ENCODE measurements around the gene WDR73.

WDR73 gene

GRCh38 chr15:84671211-84671610, 17.1 kb upstream of the WDR73 start:
- no peak overlapping the region for H2AK5ac ChIP-seq (ENCODE audit: low read length)
- no peak overlapping the region for H3K14ac ChIP-seq (ENCODE audit: low read length)
- H3K4me2 ChIP-seq (ENCODE audit: low read length) = no peak overlapping the region
- no peak overlapping the region for H3K18ac ChIP-seq (ENCODE audit: low read length)
- no peak overlapping the region for H4K12ac ChIP-seq (ENCODE audit: low read depth, low read length)
- no peaks in the 10 kb centered on the region for H3K79me1 ChIP-seq (ENCODE audit: low read length)
- no peaks in the 10 kb centered on the region for H3K27me3 ChIP-seq (ENCODE audit: insufficient read depth, low read length)
- no peak overlapping the region for H3K4ac ChIP-seq (ENCODE audit: low read depth, low read length)
- H2AFZ ChIP-seq (ENCODE audit: insufficient read depth, low read length, poor library complexity) = no peak overlapping the region
- H4K91ac ChIP-seq (ENCODE audit: low read depth, low read length) = no peak overlapping the region
- peak in 1 of 2 donors; percentile 25 for DNase-seq
- H4K8ac ChIP-seq (ENCODE audit: low read depth, low read length) = no peak overlapping the region
- no peak overlapping the region for H3K23ac ChIP-seq (ENCODE audit: low read length)
- no peaks in the 10 kb centered on the region for H3K9me3 ChIP-seq (ENCODE audit: insufficient read depth, low read depth, low read length)
- H3K4me1 ChIP-seq (ENCODE audit: control insufficient read depth in 1 of 2, insufficient read depth in 2 of 2, low read length in 2 of 2) = peaks cover 2 to 3% of the 10 kb centered on the region in 2 experiments
- no peak overlapping the region for H3K4me3 ChIP-seq (ENCODE audit: low read depth, low read length)
- H2BK12ac ChIP-seq (ENCODE audit: low read length) = no peak overlapping the region
- H3K36me3 ChIP-seq (ENCODE audit: control insufficient read depth in 1 of 2, insufficient read depth in 2 of 2, low read length in 2 of 2) = peaks cover 11 to 22% of the 10 kb centered on the region in 2 experiments
- no peak overlapping the region for H2BK5ac ChIP-seq (ENCODE audit: low read depth, low read length, poor library complexity)
- H2BK120ac ChIP-seq (ENCODE audit: insufficient read depth, low read length, poor library complexity) = no peak overlapping the region
- no peaks in the 10 kb centered on the region for H3K79me2 ChIP-seq (ENCODE audit: control insufficient read depth, insufficient read depth, low read length, poor library complexity)
- H3K27ac ChIP-seq (ENCODE audit: low read depth, low read length) = no peak overlapping the region
- H3K9ac ChIP-seq (ENCODE audit: low read length) = no peak overlapping the region

GRCh38 chr15:84669726-84670125, 15.6 kb upstream of the WDR73 start:
- no peak overlapping the region for H2BK120ac ChIP-seq (ENCODE audit: insufficient read depth, low read length, poor library complexity)
- WGBS (ENCODE audit: extremely low coverage, insufficient coverage, insufficient read length) = no CpG with 5 or more reads among the region's 8 CpGs
- no peak overlapping the region for H2BK5ac ChIP-seq (ENCODE audit: low read depth, low read length, poor library complexity)
- no peak for DNase-seq
- H3K79me2 ChIP-seq (ENCODE audit: control insufficient read depth, insufficient read depth, low read length, poor library complexity) = no peaks in the 10 kb centered on the region
- H3K27me3 ChIP-seq (ENCODE audit: insufficient read depth, low read length) = no peaks in the 10 kb centered on the region
- H2AFZ ChIP-seq (ENCODE audit: insufficient read depth, low read length, poor library complexity) = no peak overlapping the region
- no peak overlapping the region for H3K9ac ChIP-seq (ENCODE audit: low read length)
- no peaks in the 10 kb centered on the region for H3K79me1 ChIP-seq (ENCODE audit: low read length)
- H4K8ac ChIP-seq (ENCODE audit: low read depth, low read length) = no peak overlapping the region
- no peak overlapping the region for H3K14ac ChIP-seq (ENCODE audit: low read length)
- no peak overlapping the region for H2AK5ac ChIP-seq (ENCODE audit: low read length)
- H3K27ac ChIP-seq (ENCODE audit: low read depth, low read length) = no peak overlapping the region
- H3K23ac ChIP-seq (ENCODE audit: low read length) = no peak overlapping the region
- no peak overlapping the region for H2BK12ac ChIP-seq (ENCODE audit: low read length)
- peaks cover 2 to 3% of the 10 kb centered on the region in 2 experiments for H3K4me1 ChIP-seq (ENCODE audit: control insufficient read depth in 1 of 2, insufficient read depth in 2 of 2, low read length in 2 of 2)
- peaks cover 13 to 30% of the 10 kb centered on the region in 2 experiments for H3K36me3 ChIP-seq (ENCODE audit: control insufficient read depth in 1 of 2, insufficient read depth in 2 of 2, low read length in 2 of 2)
- H3K18ac ChIP-seq (ENCODE audit: low read length) = no peak overlapping the region
- H4K12ac ChIP-seq (ENCODE audit: low read depth, low read length) = no peak overlapping the region
- no peaks in the 10 kb centered on the region for H3K9me3 ChIP-seq (ENCODE audit: insufficient read depth, low read depth, low read length)
- H4K91ac ChIP-seq (ENCODE audit: low read depth, low read length) = no peak overlapping the region
- no peak overlapping the region for H3K4me2 ChIP-seq (ENCODE audit: low read length)
- no peak overlapping the region for H3K4ac ChIP-seq (ENCODE audit: low read depth, low read length)
- no peak overlapping the region for H3K4me3 ChIP-seq (ENCODE audit: low read depth, low read length)

GRCh38 chr15:84668221-84668982, 14.3 kb upstream of the WDR73 start:
- Histone ChIP-seq H2AK5ac (ENCODE audit: low read length) (no peak overlapping the region), H2BK120ac (ENCODE audit: insufficient read depth, low read length, poor library complexity) (no peak overlapping the region), H3K4me2 (ENCODE audit: low read length) (no peak overlapping the region), H3K27ac (ENCODE audit: low read depth, low read length) (no peak overlapping the region), H4K91ac (ENCODE audit: low read depth, low read length) (no peak overlapping the region), H3K79me2 (ENCODE audit: control insufficient read depth, insufficient read depth, low read length, poor library complexity) (no peaks in the 10 kb centered on the region), H3K23ac (ENCODE audit: low read length) (no peak overlapping the region), H3K4me3 (ENCODE audit: low read depth, low read length) (no peak overlapping the region), H3K36me3 (ENCODE audit: control insufficient read depth in 1 of 2, insufficient read depth in 2 of 2, low read length in 2 of 2) (peaks cover 14 to 27% of the 10 kb centered on the region in 2 experiments), H3K14ac (ENCODE audit: low read length) (no peak overlapping the region), H3K27me3 (ENCODE audit: insufficient read depth, low read length) (no peaks in the 10 kb centered on the region), H3K4ac (ENCODE audit: low read depth, low read length) (no peak overlapping the region), H2AFZ (ENCODE audit: insufficient read depth, low read length, poor library complexity) (no peak overlapping the region), H3K9ac (ENCODE audit: low read length) (no peak overlapping the region), H4K12ac (ENCODE audit: low read depth, low read length) (no peak overlapping the region), H3K9me3 (ENCODE audit: insufficient read depth, low read depth, low read length) (no peaks in the 10 kb centered on the region), H3K79me1 (ENCODE audit: low read length) (no peaks in the 10 kb centered on the region), H2BK5ac (ENCODE audit: low read depth, low read length, poor library complexity) (no peak overlapping the region), H2BK12ac (ENCODE audit: low read length) (no peak overlapping the region), H4K8ac (ENCODE audit: low read depth, low read length) (no peak overlapping the region), H3K4me1 (ENCODE audit: control insufficient read depth in 1 of 2, insufficient read depth in 2 of 2, low read length in 2 of 2) (peaks cover 2 to 3% of the 10 kb centered on the region in 2 experiments), H3K18ac (ENCODE audit: low read length) (no peak overlapping the region)
- no CpG with 5 or more reads among the region's 3 CpGs for WGBS (ENCODE audit: extremely low coverage, insufficient coverage, insufficient read length)
- DNase-seq = no peak

- H3K79me1 ChIP-seq (ENCODE audit: low read length) = no peaks in the 10 kb centered on the region
- H3K79me2 ChIP-seq (ENCODE audit: control insufficient read depth, insufficient read depth, low read length, poor library complexity) = no peaks in the 10 kb centered on the region
- no peak overlapping the region for H2BK5ac ChIP-seq (ENCODE audit: low read depth, low read length, poor library complexity)
- H3K14ac ChIP-seq (ENCODE audit: low read length) = no peak overlapping the region
- H3K4ac ChIP-seq (ENCODE audit: low read depth, low read length) = no peak overlapping the region
- no peak overlapping the region for H4K12ac ChIP-seq (ENCODE audit: low read depth, low read length)
- H2BK120ac ChIP-seq (ENCODE audit: insufficient read depth, low read length, poor library complexity) = no peak overlapping the region
- H2AK5ac ChIP-seq (ENCODE audit: low read length) = no peak overlapping the region
- no peak overlapping the region for H4K8ac ChIP-seq (ENCODE audit: low read depth, low read length)
- H3K4me1 ChIP-seq (ENCODE audit: control insufficient read depth in 1 of 2, insufficient read depth in 2 of 2, low read length in 2 of 2) = peaks cover 0 to 2% of the 10 kb centered on the region in 2 experiments
- no peaks in the 10 kb centered on the region for H3K27me3 ChIP-seq (ENCODE audit: insufficient read depth, low read length)
- no CpG with 5 or more reads among the region's 2 CpGs for WGBS (ENCODE audit: extremely low coverage, insufficient coverage, insufficient read length)
- H2BK12ac ChIP-seq (ENCODE audit: low read length) = no peak overlapping the region
- no peak for DNase-seq
- no peak overlapping the region for H3K18ac ChIP-seq (ENCODE audit: low read length)
- peaks cover 13 to 26% of the 10 kb centered on the region in 2 experiments for H3K36me3 ChIP-seq (ENCODE audit: control insufficient read depth in 1 of 2, insufficient read depth in 2 of 2, low read length in 2 of 2)
- no peak overlapping the region for H2AFZ ChIP-seq (ENCODE audit: insufficient read depth, low read length, poor library complexity)
- H4K91ac ChIP-seq (ENCODE audit: low read depth, low read length) = no peak overlapping the region
- H3K9me3 ChIP-seq (ENCODE audit: insufficient read depth, low read depth, low read length) = no peaks in the 10 kb centered on the region
- no peak overlapping the region for H3K4me2 ChIP-seq (ENCODE audit: low read length)
- no peak overlapping the region for H3K4me3 ChIP-seq (ENCODE audit: low read depth, low read length)
- H3K23ac ChIP-seq (ENCODE audit: low read length) = no peak overlapping the region
- no peak overlapping the region for H3K27ac ChIP-seq (ENCODE audit: low read depth, low read length)
- H3K9ac ChIP-seq (ENCODE audit: low read length) = no peak overlapping the region
These were observed 12.3 kb upstream of the WDR73 start for GRCh38 chr15:84666373-84666772.
